Stimulated activated CD8-positive, alpha-beta memory T cell treated with anti-CD3 and anti-CD28 coated beads, Interleukin-15, amount 100 ng/mL, for 4 hours (primary cell): Measurements from ENCODE around the gene MEGF6.

Experiments used
- DNase-seq, 2 donors: peaks; one replicate each; pipeline ENCODE4 v3.0.0-alpha.2; 2020; ENCODE audit warnings: low read depth in 2 of 2

The MEGF6 gene

GRCh38 chr1:3540876-3541275 is 70.4 kb downstream of the MEGF6 start:
- no peak for DNase-seq

GRCh38 chr1:3539707-3540425 is 71.4 kb downstream of the MEGF6 start:
- no peak for DNase-seq

GRCh38 chr1:3537359-3537758 is 73.9 kb downstream of the MEGF6 start:
- no peak for DNase-seq

GRCh38 chr1:3536420-3537195 is 74.7 kb downstream of the MEGF6 start:
- DNase-seq = no peak

GRCh38 chr1:3535732-3536131 is 75.6 kb downstream of the MEGF6 start:
- DNase-seq = no peak

GRCh38 chr1:3534803-3535637 is 76.3 kb downstream of the MEGF6 start:
- DNase-seq = no peak

- no peak for DNase-seq
Observed at GRCh38 chr1:3533067-3534048, 78.0 kb downstream of the MEGF6 start.

- DNase-seq = no peak
Observed at GRCh38 chr1:3531928-3532327, 79.4 kb downstream of the MEGF6 start.

- peak; percentile 44 to 50 for DNase-seq
Observed at GRCh38 chr1:3530926-3531818, 80.1 kb downstream of the MEGF6 start.

- no peak for DNase-seq
Observed at GRCh38 chr1:3530086-3530925, 81.0 kb downstream of the MEGF6 start.

GRCh38 chr1:3529099-3529729 is 82.1 kb downstream of the MEGF6 start:
- no peak for DNase-seq

GRCh38 chr1:3527774-3528173 is 83.5 kb downstream of the MEGF6 start:
- no peak for DNase-seq

- no peak for DNase-seq
Observed at GRCh38 chr1:3525551-3526482, 85.5 kb downstream of the MEGF6 start.

GRCh38 chr1:3524556-3525203 is 86.6 kb downstream of the MEGF6 start:
- DNase-seq = no peak

- DNase-seq = no peak
Observed at GRCh38 chr1:3523980-3524379, 87.3 kb downstream of the MEGF6 start.

GRCh38 chr1:3522564-3523265 is 88.6 kb downstream of the MEGF6 start:
- DNase-seq = no peak
